GM12878 (cell line): ENCODE measurements around the gene PLXNA2. TPM values are rescaled to one million over a fixed set of nuclear protein-coding genes. Genes with fewer than 3 reads are reported as not detected.

Experiments
- ATAC-seq: fragments of 200-7000 bp; cut with Tn5 transposase; 3 replicates; pipeline ENCODE4 v1.9.1; 2020; ENCODE audit warnings: mild to moderate bottlenecking, moderate library complexity
- BruUV-seq: library from RNA; stranded (reverse); fragments of 400-500 nt; replicated peaks from 2 replicates; lab custom pipeline; 2021; lab: Mats Ljungman, UMichigan
- CTCF ChIA-PET: fragments of 300-600 bp; sonication (Branson Sonifier 250); formaldehyde crosslinking; extraction: SDS; loops from one replicate; lab custom pipeline; 2021; ENCODE audit warnings: inconsistent platforms; lab: Yijun Ruan, JAX
- POLR2A ChIA-PET: fragments of 350-600 bp; formaldehyde crosslinking; extraction: SDS; loops from one replicate; lab custom pipeline; 2021; ENCODE audit warnings: inconsistent platforms; lab: Charles Lee
- RAD21 ChIA-PET: fragments of 300-600 bp; sonication (Branson Sonifier 250); formaldehyde crosslinking; loops from one replicate; lab custom pipeline; 2023; ENCODE audit warnings: antibody characterized with exemption; ENCODE audit not compliant: unreplicated experiment; lab: Charles Lee
- SMC1A ChIA-PET: fragments of 300-600 bp; sonication (Branson Sonifier 250); formaldehyde crosslinking; loops from one replicate; lab custom pipeline; 2023; ENCODE audit not compliant: unreplicated experiment, uncharacterized antibody; lab: Charles Lee
- DNase-seq: peaks from one replicate; pipeline ENCODE4 v3.0.0-alpha.2; 2011; ENCODE audit warnings: low read depth, low spot score
- FAIRE-seq: peaks from 3 replicates; lab custom pipeline; 2011; peaks lifted over from hg19 to GRCh38; lab: Jason Lieb, UNC
- H2AFZ ChIP-seq: 2 replicates; pipeline ENCODE4 v1.6.0; 2011; ENCODE audit warnings: low read depth, low read length, control low read depth; ENCODE audit not compliant: control insufficient read depth
- H3K27ac ChIP-seq: 2 replicates; pipeline ENCODE4 v1.5.1; 2011; ENCODE audit warnings: control low read depth; ENCODE audit not compliant: control insufficient read depth, insufficient read depth
- H3K27me3 ChIP-seq, 2 experiments: replicated peaks in 1 of 2; 2 replicates each; pipeline versions ENCODE4 v1.6.0 to v1.6.1; 2011; ENCODE audit warnings: low read length in 1 of 2; ENCODE audit not compliant: control insufficient read depth in 2 of 2, insufficient read depth in 2 of 2
- H3K36me3 ChIP-seq, 2 experiments: 2 replicates each; pipeline ENCODE4 v1.5.1; 2011; ENCODE audit warnings: low read length in 1 of 2; ENCODE audit not compliant: control insufficient read depth in 2 of 2, insufficient read depth in 2 of 2
- H3K4me1 ChIP-seq: 2 replicates; pipeline ENCODE4 v1.6.1; 2011; ENCODE audit warnings: mild to moderate bottlenecking, low read length, moderate library complexity, mixed read lengths; ENCODE audit not compliant: control insufficient read depth, insufficient read depth
- H3K4me2 ChIP-seq: 2 replicates; pipeline ENCODE4 v1.6.0; 2011; ENCODE audit warnings: control low read depth; ENCODE audit not compliant: control insufficient read depth, insufficient read depth
- H3K4me3 ChIP-seq: fragments of 200-600 bp; sonication (generic); 2 replicates; pipeline ENCODE4 v1.5.1; 2016
- H3K79me2 ChIP-seq: 2 replicates; pipeline ENCODE4 v1.6.0; 2011; ENCODE audit warnings: low read length; ENCODE audit not compliant: control insufficient read depth, insufficient read depth
- H3K9ac ChIP-seq: 2 replicates; pipeline ENCODE4 v1.8.0; 2011; ENCODE audit warnings: low read length, control low read depth, mixed read lengths; ENCODE audit not compliant: control insufficient read depth, insufficient read depth
- H3K9me3 ChIP-seq: replicated peaks from 3 replicates; pipeline ENCODE4 v1.5.1; 2011; ENCODE audit warnings: mild to moderate bottlenecking, low read length; ENCODE audit not compliant: control insufficient read depth, insufficient read depth
- H4K20me1 ChIP-seq: 2 replicates; pipeline ENCODE4 v1.6.0; 2011; ENCODE audit not compliant: control insufficient read depth, insufficient read depth
- ATF2 ChIP-seq: IDR thresholded peaks from 2 replicates; pipeline ENCODE4 v1.6.1; 2012; ENCODE audit warnings: low read length, inconsistent platforms
- ATF7 ChIP-seq: fragments of 450-650 bp; IDR thresholded peaks from 2 replicates; pipeline ENCODE4 v1.6.1; 2016; ENCODE audit warnings: low read depth, mild to moderate bottlenecking
- CBX5 ChIP-seq: sonication (generic); IDR thresholded peaks from 2 replicates; pipeline ENCODE4 v1.6.1; 2016; ENCODE audit warnings: low read depth, moderate library complexity, mild to moderate bottlenecking, inconsistent platforms
- EED ChIP-seq: sonication (generic); IDR thresholded peaks from 2 replicates; pipeline ENCODE4 v1.6.1; 2016; ENCODE audit warnings: antibody characterized with exemption, low read depth
- EZH2 ChIP-seq: IDR thresholded peaks from 2 replicates; pipeline ENCODE4 v1.6.1; 2012; ENCODE audit warnings: low read depth, mild to moderate bottlenecking, control low read depth, inconsistent platforms, low read length, borderline replicate concordance; ENCODE audit not compliant: control insufficient read depth
- GATAD2B ChIP-seq: fragments of 450-650 bp; conservative IDR thresholded peaks from 2 replicates; pipeline ENCODE4 v1.6.1; 2017; ENCODE audit warnings: low read depth, mild to moderate bottlenecking, moderate library complexity
- IRF4 ChIP-seq: IDR thresholded peaks from 2 replicates; pipeline ENCODE4 v1.6.1; 2011; ENCODE audit warnings: low read depth, low read length
- RAD51 ChIP-seq: fragments of 450-650 bp; IDR thresholded peaks from 2 replicates; pipeline ENCODE4 v1.6.1; 2016; ENCODE audit warnings: moderate library complexity, mild to moderate bottlenecking, inconsistent platforms
- SMAD1 ChIP-seq: fragments of 450-650 bp; IDR thresholded peaks from 2 replicates; pipeline ENCODE4 v1.6.1; 2018; ENCODE audit warnings: mild to moderate bottlenecking, low read depth; ENCODE audit not compliant: partially characterized antibody
- WGBS: methylation state at CpG from one replicate; pipeline ENCODE4 v1.1.6; 2016; ENCODE audit warnings: low lambda C conversion rate; ENCODE audit not compliant: insufficient replicate concordance, insufficient coverage; ENCODE audit errors: missing lambda C conversion rate; 5-methylcytosine and 5-hydroxymethylcytosine counted together
- in situ Hi-C: fragments of 300-500 bp; cut with MboI; formaldehyde crosslinking; loops from 9 replicates; pipeline ENCODE4 v1.14.3; 2018; ENCODE audit warnings: mixed read lengths
- intact Hi-C: fragments of 100-400 bp; cut with micrococcal nuclease; formaldehyde crosslinking; loops from one replicate; pipeline ENCODE4 v1.14.2; 2022; ENCODE audit not compliant: unreplicated experiment
- polyA plus RNA-seq, 11 experiments: library from polyadenylated mRNA; depleted of rRNA in 4 of 11; unstranded in 6 of 11; stranded (reverse) in 5 of 11; fragments of >200 nt; fragmentation: Nextera tagmentation in 4 of 11; fragmentation: Illumina TruSeq in 1 of 11; extraction: Ambion mirVana in 4 of 11; extraction: Trizol in 1 of 11; gene quantifications; 1 replicate in 1 of 11; 2 replicates in 10 of 11; pipeline versions ENCODE4 v1.2.1 to v1.2.3, GENCODE V29; 2011 to 2016; ENCODE audit warnings: inconsistent platforms in 2 of 11, missing spikeins in 2 of 11, low read depth in 1 of 11
- total RNA-seq, 4 experiments: library from RNA; depleted of rRNA in 3 of 4; stranded (reverse); fragments of >200 nt in 3 of 4; fragmentation: Illumina TruSeq in 1 of 4; extraction: Trizol in 1 of 4; gene quantifications; 2 replicates each; pipeline versions ENCODE4 v1.2.1 to v1.2.3, GENCODE V29; 2013 to 2021

The PLXNA2 gene
- total and polyA plus RNA-seq, 10 of the 15 experiments (the other 5 are each of a cell fraction or from before 2014, with no cell fraction given), result under 0.01 to 0.08 (median 0.07) TPM; not detected in 4

- no peaks in the 10 kb centered on the region for H4K20me1 ChIP-seq
- in situ Hi-C loops (no loop called here), intact Hi-C loops (no loop called here)
- no peaks in the 10 kb centered on the region for H3K4me1 ChIP-seq
- no peaks in the 10 kb centered on the region for H3K36me3 ChIP-seq
- ATAC-seq (no peak), DNase-seq (no peak), FAIRE-seq (no peak)
- peaks cover 0 to 8% of the 10 kb centered on the region in 2 experiments; a peak in 3 of 4 replicates for H3K27me3 ChIP-seq
- ChIA-PET POLR2A (no interaction called here), SMC1A (no interaction called here), RAD21 (no interaction called here), CTCF (no interaction called here)
- no peaks in the 10 kb centered on the region for H3K9me3 ChIP-seq
- no peak overlapping the region for H3K4me3 ChIP-seq
- no peak overlapping the region for H3K27ac ChIP-seq
- no TSS peak for BruUV-seq
- no peak overlapping the region for H3K9ac ChIP-seq
- 29% methylated on average over 6 of the region's 6 CpGs for WGBS
- no peak overlapping the region for H3K4me2 ChIP-seq
- H2AFZ ChIP-seq, result no peak overlapping the region
- H3K79me2 ChIP-seq, result no peaks in the 10 kb centered on the region
- no peak for TF ChIP-seq EZH2
- TF ChIP-seq EED, result no peak
- no peak for TF ChIP-seq ATF7
- TF ChIP-seq SMAD1, result no peak
Measured at GRCh38 chr1:208054485-208054884, 189.7 kb downstream of the PLXNA2 start.

- no peak for ATAC-seq
- SMC1A ChIA-PET, result no interaction called here
- RAD21 ChIA-PET, result no interaction called here
- H3K4me1 ChIP-seq, result no peaks in the 10 kb centered on the region
- POLR2A ChIA-PET, result no interaction called here
- no peak overlapping the region for H3K27ac ChIP-seq
- CTCF ChIA-PET, result no interaction called here
- H3K4me2 ChIP-seq, result no peak overlapping the region
- no TSS peak for BruUV-seq
- H3K4me3 ChIP-seq, result no peak overlapping the region
- TF ChIP-seq RAD51, result no peak
- TF ChIP-seq GATAD2B, result no peak
- no peak for TF ChIP-seq ATF2
- TF ChIP-seq IRF4, result no peak
- TF ChIP-seq CBX5, result no peak
- DNase-seq, result no peak
- FAIRE-seq, result no peak
- H3K79me2 ChIP-seq, result no peaks in the 10 kb centered on the region
- H3K27me3 ChIP-seq, result peaks cover 0 to 8% of the 10 kb centered on the region in 2 experiments; a peak in 3 of 4 replicates
- WGBS, result 15% methylated on average over 7 of the region's 7 CpGs
- no peaks in the 10 kb centered on the region for H3K36me3 ChIP-seq
- H2AFZ ChIP-seq, result no peak overlapping the region
- intact Hi-C loops, result no loop called here
- in situ Hi-C loops, result no loop called here
- H3K9ac ChIP-seq, result no peak overlapping the region
- H3K9me3 ChIP-seq, result no peaks in the 10 kb centered on the region
- no peaks in the 10 kb centered on the region for H4K20me1 ChIP-seq
Measured at GRCh38 chr1:208053661-208054060, 190.5 kb downstream of the PLXNA2 start.
